Kidney epithelial cell (primary cell): ENCODE measurements around the gene LMF1. TPM values are rescaled to one million over a fixed set of nuclear protein-coding genes. Genes with fewer than 3 reads are reported as not detected.

Experiments used
- DNase-seq: peaks from one replicate; pipeline ENCODE4 v3.0.0-alpha.2; 2010; ENCODE audit warnings: low read depth
- H3K27me3 ChIP-seq: 2 replicates; pipeline ENCODE4 v1.6.0; 2011; ENCODE audit warnings: low read length; ENCODE audit not compliant: control insufficient read depth, insufficient read depth
- H3K36me3 ChIP-seq: 2 replicates; pipeline ENCODE4 v1.5.1; 2011; ENCODE audit warnings: low read length; ENCODE audit not compliant: control insufficient read depth, insufficient read depth
- H3K4me3 ChIP-seq: 2 replicates; pipeline ENCODE4 v1.5.1; 2011; ENCODE audit warnings: low read depth, mild to moderate bottlenecking, control low read depth, low read length
- CTCF ChIP-seq: IDR thresholded peaks from 2 replicates; pipeline ENCODE4 v1.5.1; 2011; ENCODE audit warnings: mild to moderate bottlenecking, moderate library complexity, low read length, control low read depth, inconsistent platforms; ENCODE audit not compliant: insufficient read depth, poor library complexity, severe bottlenecking
- total RNA-seq: library from RNA; depleted of rRNA; stranded (reverse); fragments of >200 nt; gene quantifications from 2 replicates; pipeline ENCODE4 v1.2.3, GENCODE V29; 2015

Gene LMF1
- 19.8 and 26.3 TPM in 2 replicates for total RNA-seq

GRCh38 chr16:970766-971581 is at the start of gene LMF1:
Gene LMF1, minus strand, starts transcription at chr16:970984. Its CDS starts 4 bp downstream, at chr16:970980.
- Histone ChIP-seq H3K4me3 (peak within 1 kb of the TSS; percentile 81), H3K27me3 (peaks cover 23% of the 10 kb centered on the region), H3K36me3 (no peaks in the 10 kb centered on the region)
- no peak for DNase-seq
- no peak for TF ChIP-seq CTCF

- no peak for TF ChIP-seq CTCF
- no peaks in the 10 kb centered on the region for H3K36me3 ChIP-seq
- no peak for DNase-seq
- H3K27me3 ChIP-seq, result peaks cover 53% of the 10 kb centered on the region
- no peak overlapping the region for H3K4me3 ChIP-seq
Measured at GRCh38 chr16:1020091-1020399, 49.3 kb upstream of the LMF1 start.

- peak overlapping the region; percentile 9 for H3K4me3 ChIP-seq
- H3K27me3 ChIP-seq, result peaks cover 54% of the 10 kb centered on the region
- H3K36me3 ChIP-seq, result no peaks in the 10 kb centered on the region
- no peak for TF ChIP-seq CTCF
- DNase-seq, result no peak
Measured at GRCh38 chr16:1019231-1020090, 48.7 kb upstream of the LMF1 start.

- H3K27me3 ChIP-seq, result peaks cover 52% of the 10 kb centered on the region
- TF ChIP-seq CTCF, result no peak
- H3K36me3 ChIP-seq, result no peaks in the 10 kb centered on the region
- H3K4me3 ChIP-seq, result no peak overlapping the region
- no peak for DNase-seq
Measured at GRCh38 chr16:1018447-1019198, 47.8 kb upstream of the LMF1 start.

GRCh38 chr16:1014771-1015495 is 44.1 kb upstream of the LMF1 start:
- DNase-seq, result no peak
- no peak for TF ChIP-seq CTCF

More at GRCh38 chr16:1014771-1015495, 44.1 kb upstream of the LMF1 start:
- H3K27me3 ChIP-seq, result peaks cover 49% of the 10 kb centered on the region
- no peak overlapping the region for H3K4me3 ChIP-seq
- no peaks in the 10 kb centered on the region for H3K36me3 ChIP-seq
